ENCODE results near the gene OR52L1.

The OR52L1 gene

GRCh38 chr11:5986885-5987284 lies at the start of gene OR52L1:
OR52L1 (minus strand) TSS chr11:5986985; CDS start chr11:5986930, 55 bp downstream.
- Histone ChIP-seq H3K9me3 (ENCODE audit: control insufficient read depth in 1 of 2, low read length in 2 of 2) (peaks cover 0 to 3% of the 10 kb centered on the region in 2 donors), H3K4me3 (ENCODE audit: low read depth in 1 of 2, low read length in 2 of 2) (no peak within 1 kb of the TSS)

DNA sequence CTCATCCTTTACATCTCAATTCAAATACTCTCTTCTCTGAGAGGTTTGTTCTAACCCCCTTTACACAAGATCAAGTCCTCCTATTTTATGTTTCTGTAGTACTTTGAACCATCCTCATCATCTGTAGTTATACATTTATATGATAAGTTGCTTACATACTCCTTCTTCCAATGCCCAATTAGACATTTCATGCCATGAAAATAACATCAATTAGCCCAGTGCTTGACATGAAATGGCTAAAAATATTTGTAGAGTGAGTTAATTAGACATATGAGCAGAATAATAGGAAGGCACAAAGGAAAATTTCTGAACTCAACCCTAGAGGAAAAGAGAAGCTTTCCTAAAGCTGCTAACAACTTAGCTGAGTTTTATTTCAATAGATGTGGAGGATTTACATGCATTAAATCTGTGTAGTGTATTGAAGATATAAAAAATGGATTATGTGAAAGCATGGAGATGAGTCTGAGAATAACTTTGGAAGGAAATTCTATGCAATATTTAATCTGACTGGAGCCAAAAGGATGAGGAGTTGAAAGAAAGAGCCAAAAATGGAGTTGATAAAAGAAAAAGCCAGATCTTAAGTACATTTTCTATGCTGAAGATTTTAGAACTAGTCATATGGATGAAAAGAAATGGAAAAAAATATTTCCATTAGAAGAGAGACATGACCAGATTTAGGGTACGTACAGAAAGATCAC lies 44.1 kb upstream of the OR52L1 start, which contains the start of gene OR56A1:
OR56A1 (minus strand) TSS at position 51 of the 698 bp plus-strand sequence. CDS start 3,066 bp downstream, outside the sequence.
- H3K27ac ChIP-seq (ENCODE audit: low read depth, low read length), result no peak within 1 kb of the TSS
- H3K36me3 ChIP-seq (ENCODE audit: control insufficient read depth in 1 of 2, insufficient read depth in 2 of 2, low read length in 2 of 2), result no peaks in the 10 kb centered on the region
- H3K27me3 ChIP-seq (ENCODE audit: control insufficient read depth in 1 of 2, insufficient read depth in 2 of 2, low read length in 2 of 2), result peaks cover 0 to 6% of the 10 kb centered on the region in 2 donors
- H3K9ac ChIP-seq (ENCODE audit: low read depth in 1 of 2, low read length in 2 of 2), result no peak within 1 kb of the TSS
- H3K4me3 ChIP-seq (ENCODE audit: low read depth in 1 of 2, low read length in 2 of 2), result no peak within 1 kb of the TSS
- no peaks in the 10 kb centered on the region for H3K4me1 ChIP-seq (ENCODE audit: control insufficient read depth in 1 of 2, insufficient read depth in 2 of 2, low read length in 2 of 2)
- no peaks in the 10 kb centered on the region for H3K9me3 ChIP-seq (ENCODE audit: control insufficient read depth in 1 of 2, low read length in 2 of 2)

More at GRCh38 chr11:5986885-5987284, at the start of gene OR52L1:
- no peaks in the 10 kb centered on the region for H3K4me1 ChIP-seq (ENCODE audit: control insufficient read depth in 1 of 2, insufficient read depth in 2 of 2, low read length in 2 of 2)
- no peak within 1 kb of the TSS for H3K9ac ChIP-seq (ENCODE audit: low read depth in 1 of 2, low read length in 2 of 2)
- no peak within 1 kb of the TSS for H3K27ac ChIP-seq (ENCODE audit: low read depth, low read length)
- H3K36me3 ChIP-seq (ENCODE audit: control insufficient read depth in 1 of 2, insufficient read depth in 2 of 2, low read length in 2 of 2), result no peaks in the 10 kb centered on the region
- H3K27me3 ChIP-seq (ENCODE audit: control insufficient read depth in 1 of 2, insufficient read depth in 2 of 2, low read length in 2 of 2), result peaks cover 5% of the 10 kb centered on the region in 2 donors

GRCh38 chr11:6027501-6027900 lies 40.7 kb upstream of the OR52L1 start:
- H3K27ac ChIP-seq (ENCODE audit: low read depth, low read length), result no peak overlapping the region
- no peaks in the 10 kb centered on the region for H3K36me3 ChIP-seq (ENCODE audit: control insufficient read depth in 1 of 2, insufficient read depth in 2 of 2, low read length in 2 of 2)
- peaks cover 0 to 3% of the 10 kb centered on the region in 2 donors for H3K27me3 ChIP-seq (ENCODE audit: control insufficient read depth in 1 of 2, insufficient read depth in 2 of 2, low read length in 2 of 2)
- H3K4me3 ChIP-seq (ENCODE audit: low read depth in 1 of 2, low read length in 2 of 2), result no peak overlapping the region
- H3K4me1 ChIP-seq (ENCODE audit: control insufficient read depth in 1 of 2, insufficient read depth in 2 of 2, low read length in 2 of 2), result no peaks in the 10 kb centered on the region
- H3K9me3 ChIP-seq (ENCODE audit: control insufficient read depth in 1 of 2, low read length in 2 of 2), result no peaks in the 10 kb centered on the region
- no peak overlapping the region for H3K9ac ChIP-seq (ENCODE audit: low read depth in 1 of 2, low read length in 2 of 2)

DNA sequence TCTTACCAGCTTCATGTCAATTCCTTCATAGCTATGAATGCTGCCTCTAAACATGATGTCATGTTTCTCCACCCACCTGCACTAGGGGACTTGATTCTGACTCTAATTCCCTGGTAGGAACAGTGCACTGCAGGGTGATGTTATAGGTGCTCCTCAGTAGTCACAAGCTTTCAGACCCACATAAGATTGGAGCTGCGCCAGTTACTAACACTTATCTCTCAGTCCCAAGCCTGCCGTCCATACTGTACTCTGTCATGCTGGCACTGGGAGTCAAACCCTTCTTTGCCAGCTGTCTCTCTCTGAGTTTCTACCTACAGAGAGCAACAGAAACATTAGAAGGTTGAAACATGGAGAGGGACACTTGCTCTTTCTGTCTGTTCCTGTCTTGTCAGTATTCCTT lies 38.3 kb upstream of the OR52L1 start:
- Histone ChIP-seq H3K4me3 (ENCODE audit: low read depth in 1 of 2, low read length in 2 of 2) (no peak overlapping the region), H3K9ac (ENCODE audit: low read depth in 1 of 2, low read length in 2 of 2) (no peak overlapping the region), H3K27me3 (ENCODE audit: control insufficient read depth in 1 of 2, insufficient read depth in 2 of 2, low read length in 2 of 2) (peaks cover 0 to 3% of the 10 kb centered on the region in 2 donors), H3K27ac (ENCODE audit: low read depth, low read length) (no peak overlapping the region), H3K9me3 (ENCODE audit: control insufficient read depth in 1 of 2, low read length in 2 of 2) (no peaks in the 10 kb centered on the region), H3K36me3 (ENCODE audit: control insufficient read depth in 1 of 2, insufficient read depth in 2 of 2, low read length in 2 of 2) (no peaks in the 10 kb centered on the region), H3K4me1 (ENCODE audit: control insufficient read depth in 1 of 2, insufficient read depth in 2 of 2, low read length in 2 of 2) (no peaks in the 10 kb centered on the region)

DNA sequence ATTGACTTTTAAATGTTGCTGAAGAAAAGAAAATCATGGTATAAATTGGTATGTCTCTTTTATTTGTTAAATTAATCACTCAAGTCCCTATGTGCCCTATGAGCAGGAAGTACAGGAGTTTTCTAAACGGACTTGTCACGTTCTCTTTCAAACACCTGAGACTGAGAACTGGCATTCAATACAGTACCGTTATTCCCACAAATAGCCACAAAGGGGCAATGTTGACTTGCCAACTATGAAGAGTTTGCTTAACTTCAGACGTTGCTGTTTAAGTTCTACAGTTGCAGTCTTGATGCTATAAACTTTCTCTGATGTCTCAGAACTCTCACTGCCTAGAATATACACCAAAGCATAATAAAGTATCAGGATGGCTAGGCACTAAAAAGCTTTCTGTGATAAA lies 36.2 kb upstream of the OR52L1 start:
- Histone ChIP-seq H3K4me3 (ENCODE audit: low read depth in 1 of 2, low read length in 2 of 2) (no peak overlapping the region), H3K4me1 (ENCODE audit: control insufficient read depth in 1 of 2, insufficient read depth in 2 of 2, low read length in 2 of 2) (no peaks in the 10 kb centered on the region), H3K27me3 (ENCODE audit: control insufficient read depth in 1 of 2, insufficient read depth in 2 of 2, low read length in 2 of 2) (peaks cover 0 to 3% of the 10 kb centered on the region in 2 donors)

GRCh38 chr11:6013042-6013441 lies 26.3 kb upstream of the OR52L1 start:
- Histone ChIP-seq H3K4me1 (ENCODE audit: control insufficient read depth in 1 of 2, insufficient read depth in 2 of 2, low read length in 2 of 2) (no peaks in the 10 kb centered on the region), H3K36me3 (ENCODE audit: control insufficient read depth in 1 of 2, insufficient read depth in 2 of 2, low read length in 2 of 2) (no peaks in the 10 kb centered on the region), H3K27ac (ENCODE audit: low read depth, low read length) (no peak overlapping the region), H3K4me3 (ENCODE audit: low read depth in 1 of 2, low read length in 2 of 2) (no peak overlapping the region), H3K9me3 (ENCODE audit: control insufficient read depth in 1 of 2, low read length in 2 of 2) (peaks cover 0 to 4% of the 10 kb centered on the region in 2 donors), H3K9ac (ENCODE audit: low read depth in 1 of 2, low read length in 2 of 2) (no peak overlapping the region), H3K27me3 (ENCODE audit: control insufficient read depth in 1 of 2, insufficient read depth in 2 of 2, low read length in 2 of 2) (no peaks in the 10 kb centered on the region)

More for the DNA sequence above, 36.2 kb upstream of the OR52L1 start:
- Histone ChIP-seq H3K36me3 (ENCODE audit: control insufficient read depth in 1 of 2, insufficient read depth in 2 of 2, low read length in 2 of 2) (no peaks in the 10 kb centered on the region), H3K9me3 (ENCODE audit: control insufficient read depth in 1 of 2, low read length in 2 of 2) (no peaks in the 10 kb centered on the region), H3K9ac (ENCODE audit: low read depth in 1 of 2, low read length in 2 of 2) (no peak overlapping the region), H3K27ac (ENCODE audit: low read depth, low read length) (no peak overlapping the region)

DNA sequence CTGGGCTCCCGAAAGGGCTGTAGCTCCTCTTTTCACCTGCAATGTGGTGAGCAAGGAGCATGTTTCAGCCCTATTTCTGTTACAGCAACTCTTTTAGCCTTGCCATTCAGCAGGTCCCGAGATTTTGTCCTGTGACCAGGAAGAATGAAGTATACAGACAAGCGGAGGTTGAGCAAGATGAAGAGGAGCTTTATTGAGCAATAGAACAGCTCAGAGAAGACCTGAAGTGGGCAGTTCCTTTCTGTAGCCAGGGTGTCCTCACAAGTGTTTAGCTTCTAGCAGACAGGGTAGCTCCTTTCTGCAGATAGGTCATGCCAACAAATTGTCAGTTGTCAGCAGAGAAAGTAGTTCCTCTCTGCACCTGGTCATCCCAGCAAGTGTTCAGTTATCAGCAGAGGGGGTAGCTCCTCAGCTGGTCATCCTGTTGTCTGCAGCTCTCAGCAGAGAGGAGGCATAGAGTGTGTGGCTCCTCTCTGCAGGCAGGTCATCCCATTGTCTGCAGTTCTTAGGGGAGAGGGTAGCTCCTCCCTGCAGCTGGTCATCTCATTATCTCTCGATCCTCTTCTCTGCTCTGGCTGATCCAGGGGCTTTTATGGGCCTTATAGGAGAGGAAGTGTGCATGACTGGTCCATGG lies 25.4 kb upstream of the OR52L1 start:
- Histone ChIP-seq H3K36me3 (ENCODE audit: control insufficient read depth in 1 of 2, insufficient read depth in 2 of 2, low read length in 2 of 2) (no peaks in the 10 kb centered on the region), H3K4me1 (ENCODE audit: control insufficient read depth in 1 of 2, insufficient read depth in 2 of 2, low read length in 2 of 2) (no peaks in the 10 kb centered on the region), H3K9ac (ENCODE audit: low read depth in 1 of 2, low read length in 2 of 2) (no peak overlapping the region), H3K27me3 (ENCODE audit: control insufficient read depth in 1 of 2, insufficient read depth in 2 of 2, low read length in 2 of 2) (no peaks in the 10 kb centered on the region), H3K27ac (ENCODE audit: low read depth, low read length) (no peak overlapping the region), H3K4me3 (ENCODE audit: low read depth in 1 of 2, low read length in 2 of 2) (no peak overlapping the region), H3K9me3 (ENCODE audit: control insufficient read depth in 1 of 2, low read length in 2 of 2) (peaks cover 0 to 4% of the 10 kb centered on the region in 2 donors)

DNA sequence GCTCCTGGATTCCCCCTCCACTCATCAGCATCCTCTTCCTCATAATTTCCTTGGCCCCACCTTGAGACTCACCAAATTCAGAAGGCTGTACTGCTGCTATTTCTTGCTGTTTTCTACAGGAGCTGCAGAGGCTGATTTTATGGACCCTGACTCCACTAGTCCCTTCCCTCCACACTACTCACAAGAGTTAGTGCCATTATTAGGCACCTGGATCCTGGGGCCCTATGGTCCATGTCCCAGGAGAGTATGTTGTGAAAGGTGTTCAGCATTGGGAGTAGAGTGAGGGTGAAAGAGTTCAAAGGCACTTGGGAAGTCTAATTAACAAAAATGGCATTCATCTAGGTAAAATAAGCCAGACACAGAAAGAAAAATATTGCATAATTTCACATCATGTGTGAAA lies 20.1 kb upstream of the OR52L1 start, which contains the start of gene OR56A4:
OR56A4 (minus strand) TSS at position 101 of the 400 bp plus-strand sequence. CDS start 3,954 bp downstream, outside the sequence.
- H3K4me1 ChIP-seq (ENCODE audit: control insufficient read depth in 1 of 2, insufficient read depth in 2 of 2, low read length in 2 of 2), result no peaks in the 10 kb centered on the region
- no peaks in the 10 kb centered on the region for H3K9me3 ChIP-seq (ENCODE audit: control insufficient read depth in 1 of 2, low read length in 2 of 2)
- no peak within 1 kb of the TSS for H3K4me3 ChIP-seq (ENCODE audit: low read depth in 1 of 2, low read length in 2 of 2)
- H3K27ac ChIP-seq (ENCODE audit: low read depth, low read length), result no peak within 1 kb of the TSS
- no peaks in the 10 kb centered on the region for H3K27me3 ChIP-seq (ENCODE audit: control insufficient read depth in 1 of 2, insufficient read depth in 2 of 2, low read length in 2 of 2)
- no peak within 1 kb of the TSS for H3K9ac ChIP-seq (ENCODE audit: low read depth in 1 of 2, low read length in 2 of 2)
- no peaks in the 10 kb centered on the region for H3K36me3 ChIP-seq (ENCODE audit: control insufficient read depth in 1 of 2, insufficient read depth in 2 of 2, low read length in 2 of 2)

- Histone ChIP-seq H3K4me1 (ENCODE audit: control insufficient read depth in 1 of 2, insufficient read depth in 2 of 2, low read length in 2 of 2) (no peaks in the 10 kb centered on the region), H3K9me3 (ENCODE audit: control insufficient read depth in 1 of 2, low read length in 2 of 2) (no peaks in the 10 kb centered on the region), H3K9ac (ENCODE audit: low read depth in 1 of 2, low read length in 2 of 2) (no peak overlapping the region), H3K27ac (ENCODE audit: low read depth, low read length) (no peak overlapping the region), H3K36me3 (ENCODE audit: control insufficient read depth in 1 of 2, insufficient read depth in 2 of 2, low read length in 2 of 2) (no peaks in the 10 kb centered on the region), H3K4me3 (ENCODE audit: low read depth in 1 of 2, low read length in 2 of 2) (no peak overlapping the region), H3K27me3 (ENCODE audit: control insufficient read depth in 1 of 2, insufficient read depth in 2 of 2, low read length in 2 of 2) (no peaks in the 10 kb centered on the region)
These were observed 19.6 kb upstream of the OR52L1 start for GRCh38 chr11:6006395-6006794.

- H3K4me3 ChIP-seq (ENCODE audit: low read depth in 1 of 2, low read length in 2 of 2), result no peak overlapping the region
- H3K27ac ChIP-seq (ENCODE audit: low read depth, low read length), result no peak overlapping the region
- H3K27me3 ChIP-seq (ENCODE audit: control insufficient read depth in 1 of 2, insufficient read depth in 2 of 2, low read length in 2 of 2), result no peaks in the 10 kb centered on the region
- H3K4me1 ChIP-seq (ENCODE audit: control insufficient read depth in 1 of 2, insufficient read depth in 2 of 2, low read length in 2 of 2), result no peaks in the 10 kb centered on the region
- no peak overlapping the region for H3K9ac ChIP-seq (ENCODE audit: low read depth in 1 of 2, low read length in 2 of 2)
- no peaks in the 10 kb centered on the region for H3K36me3 ChIP-seq (ENCODE audit: control insufficient read depth in 1 of 2, insufficient read depth in 2 of 2, low read length in 2 of 2)
- no peaks in the 10 kb centered on the region for H3K9me3 ChIP-seq (ENCODE audit: control insufficient read depth in 1 of 2, low read length in 2 of 2)
These were observed 15.5 kb upstream of the OR52L1 start for GRCh38 chr11:6002202-6002699.
